Adrenal gland (tissue), 12 donors: Measurements from ENCODE around the gene ZCCHC8. TPM values are rescaled to one million over a fixed set of nuclear protein-coding genes. Genes with fewer than 3 reads are reported as not detected.

Source experiments
- DNase-seq, 7 donors: peaks; one replicate each; pipeline ENCODE4 v3.0.0-alpha.2; 2019 to 2020
- H3K27ac ChIP-seq, 5 donors: fragments of 200-600 bp; sonication (generic) in 4 of 5; 1 replicate in 3 of 5; 2 replicates in 2 of 5; pipeline versions ENCODE4 v1.5.1 to v1.8.0; 2016 to 2020; ENCODE audit warnings: mild to moderate bottlenecking in 1 of 5
- H3K27me3 ChIP-seq: fragments of 200-600 bp; 2 replicates; pipeline ENCODE4 v1.8.0; 2021
- H3K36me3 ChIP-seq, 2 donors: fragments of 200-600 bp; replicated peaks in 1 of 2; 1 replicate in 1 of 2; 2 replicates in 1 of 2; pipeline versions ENCODE4 v1.5.1 to v1.8.0; 2018 to 2022
- H3K4me1 ChIP-seq, 2 donors: fragments of 200-600 bp; replicated peaks in 1 of 2; 1 replicate in 1 of 2; 2 replicates in 1 of 2; pipeline versions ENCODE4 v1.5.1 to v1.8.0; 2018 to 2021
- H3K4me3 ChIP-seq, 4 donors: fragments of 200-600 bp; sonication (generic) in 3 of 4; one replicate each; pipeline ENCODE4 v1.5.1; 2016 to 2018
- H3K9me3 ChIP-seq, 3 donors: fragments of 200-600 bp; sonication (generic) in 1 of 3; replicated peaks in 1 of 3; 1 replicate in 2 of 3; 2 replicates in 1 of 3; pipeline versions ENCODE4 v1.5.1 to v1.8.0; 2016 to 2021
- POLR2A ChIP-seq, 2 donors: fragments of 450-650 bp; IDR thresholded peaks; one replicate each; pipeline ENCODE4 v1.6.1; 2017; ENCODE audit warnings: antibody characterized with exemption in 2 of 2, mild to moderate bottlenecking in 2 of 2, moderate library complexity in 1 of 2
- WGBS, 4 donors: extraction: QIAGEN DNeasy Blood & Tissue Kit in 2 of 4; methylation state at CpG; one replicate each; pipeline versions ENCODE4 v1.1.5 to v1.1.7; 2013 to 2017; 5-methylcytosine and 5-hydroxymethylcytosine counted together
- intact Hi-C, 2 donors: fragments of 100-400 bp; cut with DNase I; formaldehyde crosslinking; loops; one replicate each; pipeline versions ENCODE4 v1.14.1 to v1.15.0; 2022 to 2023
- polyA plus RNA-seq, 3 donors: library from polyadenylated mRNA; stranded (reverse); fragments of 200-250 nt in 2 of 3; fragments of 350-450 nt in 1 of 3; fragmentation: Illumina TruSeq in 1 of 3; extraction: RNeasy Lipid Tissue Mini Kit (QIAGEN cat#74804) in 1 of 3; gene quantifications; one replicate each; pipeline ENCODE4 v1.2.3, GENCODE V29; 2013 to 2014
- small RNA-seq, 2 donors: library from RNA; depleted of rRNA; stranded (forward); fragments of <200 nt; gene quantifications; one replicate each; pipeline ENCODE3, GENCODE V24; 2016
- total RNA-seq, 9 donors: library from RNA; depleted of rRNA in 4 of 9; stranded (reverse); fragments of >200 nt in 4 of 9; fragments of 120-200 nt in 1 of 9; fragmentation: NEBNext Ultra II Directional in 1 of 9; extraction: Animal tissue kit (Norgen Biotek cat#: 25700) in 1 of 9; gene quantifications; one replicate each; pipeline versions ENCODE4 v1.1.0 to v1.2.4, GENCODE V29; 2013 to 2023
- TF ChIP-seq, protein P1 (sequence below), 6 experiments: fragments of 450-650 bp in 4 of 6; fragments of 200-600 bp in 2 of 6; sonication (generic) in 1 of 6; IDR thresholded peaks; 1 replicate in 5 of 6; 2 replicates in 1 of 6; pipeline versions ENCODE4 v1.5.1 to v1.8.0; 2016 to 2021; ENCODE audit warnings: antibody characterized with exemption in 6 of 6, mild to moderate bottlenecking in 2 of 6, moderate library complexity in 1 of 6
- donor health status: healthy with polysubstance abuse.
- donor health status: Bipolar disorder and iron deficiency.
- donor health status: DM: yes; HTN: yes; CAD: no.
- donor health status: DM: no; HTN: no; CAD: no.
- donor health status: DM: no; HTN: no; CAD: no.
- donor health status: DM: yes; HTN: yes; CAD: no.

The ZCCHC8 gene
- total and polyA plus RNA-seq, 12 donors: 10.7 to 55.3 (median 19.3) TPM

DNA sequence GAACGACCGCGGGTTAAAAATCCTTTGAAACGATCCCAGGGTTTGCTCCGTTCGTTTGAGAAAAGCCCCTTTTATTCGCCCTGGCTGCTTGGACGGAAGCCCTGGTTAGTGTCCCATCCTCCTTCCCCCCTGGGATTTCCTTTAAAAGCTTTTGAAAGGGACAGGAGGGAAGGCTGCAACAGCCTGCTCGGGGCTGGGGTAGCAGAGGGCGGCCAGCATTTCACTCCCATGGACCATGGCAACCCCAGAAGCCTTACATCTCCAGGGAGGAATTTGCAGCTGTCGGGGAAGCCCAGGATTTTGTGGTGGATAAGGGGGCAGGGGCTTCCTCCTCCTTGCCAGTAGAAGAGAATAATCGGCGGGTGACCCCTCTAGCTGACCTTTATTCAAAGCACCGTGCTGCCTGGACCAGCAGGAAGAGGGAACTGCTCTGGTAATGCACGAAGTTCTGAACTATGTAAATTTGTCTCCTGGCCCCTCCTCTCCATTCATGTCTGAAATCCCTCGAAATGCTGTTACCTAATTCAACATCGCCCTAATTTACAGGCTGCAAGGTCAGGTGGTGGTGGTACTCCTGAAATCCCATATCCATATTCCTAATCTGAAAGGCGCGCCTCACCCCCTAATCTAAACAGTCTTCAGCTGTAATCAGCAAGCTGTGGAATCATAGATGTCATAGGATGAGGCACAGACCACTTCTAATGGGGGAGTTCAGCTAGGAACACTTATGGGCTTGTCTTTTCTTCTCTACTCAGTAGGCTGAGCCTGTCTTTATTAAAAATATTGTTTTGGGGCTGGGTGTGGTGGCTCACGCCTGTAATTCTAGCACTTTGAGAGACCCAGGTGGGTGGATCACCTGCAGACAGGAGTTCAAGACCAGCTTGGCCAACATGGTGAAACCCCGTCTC, 77.2 kb downstream of the ZCCHC8 start:
- peak in 4 of 7 donors; percentile 22 to 46 (median 36) for DNase-seq
- H3K27me3 ChIP-seq: no peaks in the 10 kb centered on the region
- WGBS, 4 donors: 20 to 26% (median 23%) methylated on average over 21 of the region's 21 CpGs
- H3K4me3 ChIP-seq: peak overlapping the region in 3 of 4 donors; percentile 27 to 99 (median 51)
- H3K36me3 ChIP-seq: no peaks in the 10 kb centered on the region
- TF ChIP-seq, protein P1, sequence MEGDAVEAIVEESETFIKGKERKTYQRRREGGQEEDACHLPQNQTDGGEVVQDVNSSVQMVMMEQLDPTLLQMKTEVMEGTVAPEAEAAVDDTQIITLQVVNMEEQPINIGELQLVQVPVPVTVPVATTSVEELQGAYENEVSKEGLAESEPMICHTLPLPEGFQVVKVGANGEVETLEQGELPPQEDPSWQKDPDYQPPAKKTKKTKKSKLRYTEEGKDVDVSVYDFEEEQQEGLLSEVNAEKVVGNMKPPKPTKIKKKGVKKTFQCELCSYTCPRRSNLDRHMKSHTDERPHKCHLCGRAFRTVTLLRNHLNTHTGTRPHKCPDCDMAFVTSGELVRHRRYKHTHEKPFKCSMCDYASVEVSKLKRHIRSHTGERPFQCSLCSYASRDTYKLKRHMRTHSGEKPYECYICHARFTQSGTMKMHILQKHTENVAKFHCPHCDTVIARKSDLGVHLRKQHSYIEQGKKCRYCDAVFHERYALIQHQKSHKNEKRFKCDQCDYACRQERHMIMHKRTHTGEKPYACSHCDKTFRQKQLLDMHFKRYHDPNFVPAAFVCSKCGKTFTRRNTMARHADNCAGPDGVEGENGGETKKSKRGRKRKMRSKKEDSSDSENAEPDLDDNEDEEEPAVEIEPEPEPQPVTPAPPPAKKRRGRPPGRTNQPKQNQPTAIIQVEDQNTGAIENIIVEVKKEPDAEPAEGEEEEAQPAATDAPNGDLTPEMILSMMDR (IDR thresholded peaks at IDR 0.05): no peak
- TF ChIP-seq POLR2A (IDR thresholded peaks at IDR 0.05): peak in 1 of 2 donors; percentile 23
- peaks cover 19 to 39% of the 10 kb centered on the region in 2 donors for H3K4me1 ChIP-seq
- intact Hi-C loops: loop anchor here in 1 of 2 donors (10.0 kb wide), 1 partner anchor 51 kb away; no protein-coding TSS in a partner anchor
- peak overlapping the region in 4 of 5 donors; percentile 72 to 100 (median 77) for H3K27ac ChIP-seq
- H3K9me3 ChIP-seq: no peaks in the 10 kb centered on the region

DNA sequence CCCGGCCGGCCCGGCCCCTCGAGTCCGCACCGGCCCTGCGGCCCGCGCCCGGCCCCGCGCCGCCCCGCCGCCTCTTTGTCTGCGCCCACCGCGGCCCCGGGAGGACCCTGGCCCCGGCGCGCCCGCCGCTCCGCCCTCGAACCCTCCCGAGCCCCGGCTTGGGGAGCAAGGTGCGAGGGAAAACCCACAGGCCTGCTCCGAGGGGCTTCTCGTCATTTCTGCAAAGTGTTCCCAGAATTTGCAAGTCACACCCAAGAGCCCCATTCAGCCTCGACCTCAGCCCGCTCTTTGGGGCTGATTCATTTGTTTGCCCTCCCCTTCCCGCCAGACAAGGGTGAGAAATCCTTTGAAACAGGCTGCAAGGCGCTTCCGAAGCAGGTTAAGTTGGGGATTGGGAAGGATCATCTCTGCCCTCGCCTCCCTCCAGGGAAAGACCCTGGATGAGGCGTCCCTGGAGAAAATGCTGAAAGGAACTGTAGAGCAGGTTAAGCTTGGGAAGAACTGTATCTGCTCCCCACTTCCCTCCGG, 77.9 kb downstream of the ZCCHC8 start:
- intact Hi-C loops: loop anchor here in 1 of 2 donors (10.0 kb wide), 1 partner anchor 52 kb away; no protein-coding TSS in a partner anchor
- Histone ChIP-seq H3K27ac (peak overlapping the region; percentile 4 to 100 (median 75)), H3K36me3 (no peaks in the 10 kb centered on the region), H3K4me1 (peaks cover 19 to 46% of the 10 kb centered on the region in 2 donors), H3K27me3 (no peaks in the 10 kb centered on the region), H3K4me3 (peak overlapping the region in 3 of 4 donors; percentile 27 to 99 (median 51)), H3K9me3 (no peaks in the 10 kb centered on the region)
- 1 to 4% (median 2%) methylated on average over 7 to 39 of the region's 39 CpGs for WGBS, 4 donors
- no peak for TF ChIP-seq POLR2A (IDR thresholded peaks at IDR 0.05)
- TF ChIP-seq, protein P1 (IDR thresholded peaks at IDR 0.05): no peak
- DNase-seq: peak; percentile 47 to 77 (median 66)

DNA sequence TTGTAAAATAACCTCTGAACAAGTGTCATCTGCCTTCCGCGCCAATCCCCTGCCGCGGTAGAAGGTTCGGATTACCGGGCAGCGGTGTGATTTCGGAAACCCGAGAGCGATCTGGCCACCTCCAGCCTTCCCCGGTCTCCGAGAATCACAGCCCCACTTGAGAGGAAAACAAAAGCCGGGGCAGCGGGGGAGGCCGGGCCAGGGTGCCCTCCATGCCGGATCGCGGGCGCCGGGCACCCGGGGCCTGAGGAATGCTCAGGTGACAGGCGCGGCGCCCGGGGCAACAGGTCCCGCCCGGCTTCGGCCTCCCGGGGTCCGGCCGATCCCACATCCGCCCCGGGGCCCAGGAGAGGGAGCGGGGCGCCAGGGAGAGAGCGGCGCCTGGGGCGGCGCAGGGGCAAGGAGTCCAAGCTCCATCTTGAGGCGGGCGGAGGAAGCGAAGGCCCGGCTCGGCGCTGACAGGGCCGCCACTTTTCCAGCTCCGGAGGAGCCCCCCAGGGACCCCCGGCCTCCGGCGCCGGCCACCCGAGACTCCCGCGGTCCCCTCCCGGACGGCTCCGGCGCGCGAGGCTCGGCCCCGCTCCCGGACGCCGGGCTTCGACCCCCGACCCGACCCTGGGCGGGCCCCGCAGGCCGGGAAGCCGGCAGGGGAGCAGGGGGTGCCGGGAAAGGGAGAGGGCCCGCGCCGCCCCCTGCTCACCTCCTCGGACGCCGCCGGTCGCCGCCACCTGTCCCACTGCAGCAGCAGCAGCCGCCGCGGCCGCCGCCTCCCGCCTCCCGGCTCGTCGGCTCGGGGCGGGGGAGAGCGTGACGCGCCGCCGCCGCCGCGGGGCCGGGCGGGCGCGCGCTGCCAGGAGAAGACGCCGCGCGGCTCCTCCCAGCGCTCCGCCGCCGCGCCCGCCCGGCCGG, 78.7 kb downstream of the ZCCHC8 start, which contains the start of gene CLIP1:
TSS of gene CLIP1 (minus strand) at position 849 of the 909 bp plus-strand sequence. CDS start 42,217 bp downstream, outside the sequence.
- TF ChIP-seq, protein P1 (IDR thresholded peaks at IDR 0.05): peak in 5 of 6 experiments; percentile 13 to 41 (median 24)
- TF ChIP-seq POLR2A (IDR thresholded peaks at IDR 0.05): peak; percentile 78 to 82
- H3K9me3 ChIP-seq: no peaks in the 10 kb centered on the region
- H3K4me3 ChIP-seq: peak within 1 kb of the TSS; percentile 13 to 99 (median 61)
- H3K4me1 ChIP-seq: peaks cover 19 to 48% of the 10 kb centered on the region in 2 donors
- peak within 1 kb of the TSS; percentile 95 to 100 (median 98) for H3K27ac ChIP-seq
- peak; percentile 64 to 77 (median 70) for DNase-seq
- 0 to 1% (median 1%) methylated on average over 24 to 109 of the region's 118 CpGs for WGBS, 4 donors
- no peaks in the 10 kb centered on the region for H3K36me3 ChIP-seq
- no peaks in the 10 kb centered on the region for H3K27me3 ChIP-seq
- intact Hi-C loops: loop anchor here in 1 of 2 donors (10.0 kb wide), 1 partner anchor 53 kb away; no protein-coding TSS in a partner anchor

Small RNA genes within 50 kb of the gene (small RNA-seq; reads per million reads assigned to genes)
- gene RF00411: 0 reads per million in 2 donors

Other genes with a start within 250 kb of the ZCCHC8 start
- gene VPS33A, start 234.4 kb downstream of the ZCCHC8 start, total RNA-seq: 10 to 100 TPM; 15.2 to 35.3 (median 22.8) TPM
- 10 to 100 TPM in 2 of 3 donors, 1 to 10 TPM in 1; 9.7 to 28.3 (median 10.1) TPM for gene VPS33A, start 234.4 kb downstream of the ZCCHC8 start, polyA plus RNA-seq
- 100 to 1,000 TPM in 3 of 9 donors, 10 to 100 TPM in 6; 50.8 to 134 (median 92.5) TPM for gene CLIP1, start 78.3 kb downstream of the ZCCHC8 start, total RNA-seq
- gene CLIP1, start 78.3 kb downstream of the ZCCHC8 start, polyA plus RNA-seq: 100 to 1,000 TPM in 1 of 3 donors, 10 to 100 TPM in 2; 22.8 to 112 (median 41.0) TPM
- 100 to 1,000 TPM in 1 of 9 donors, 10 to 100 TPM in 8; 25.6 to 117 (median 59.5) TPM for gene RSRC2, start 26.0 kb upstream of the ZCCHC8 start, total RNA-seq
- 100 to 1,000 TPM in 1 of 3 donors, 10 to 100 TPM in 2; 65.0 to 142 (median 66.0) TPM for gene RSRC2, start 26.0 kb upstream of the ZCCHC8 start, polyA plus RNA-seq
- gene KNTC1, start 26.3 kb upstream of the ZCCHC8 start, total RNA-seq: 10 to 100 TPM in 6 of 9 donors, 1 to 10 TPM in 3; 5.7 to 38.5 (median 11.4) TPM
- 10 to 100 TPM in 2 of 3 donors, 1 to 10 TPM in 1; 8.0 to 28.0 (median 21.0) TPM for gene KNTC1, start 26.3 kb upstream of the ZCCHC8 start, polyA plus RNA-seq
- under 1 TPM in 3 of 9 donors, not detected in 6; 0.14 to 0.26 (median 0.23) TPM for gene HCAR2, start 202.4 kb upstream of the ZCCHC8 start, total RNA-seq
- gene HCAR2, start 202.4 kb upstream of the ZCCHC8 start, polyA plus RNA-seq: under 1 TPM in 2 of 3 donors, not detected in 1; 0.08 to 0.98 TPM
- gene HCAR3, start 215.9 kb upstream of the ZCCHC8 start, total RNA-seq: under 1 TPM in 3 of 9 donors, not detected in 6; 0.11 to 0.26 (median 0.14) TPM
- gene HCAR3, start 215.9 kb upstream of the ZCCHC8 start, polyA plus RNA-seq: under 1 TPM in 1 of 3 donors, not detected in 2; 0.47 TPM
- gene HCAR1, start 229.9 kb upstream of the ZCCHC8 start, total RNA-seq: under 1 TPM in 7 of 9 donors, not detected in 2; 0.07 to 0.34 (median 0.14) TPM
- gene HCAR1, start 229.9 kb upstream of the ZCCHC8 start, polyA plus RNA-seq: under 1 TPM; 0.08 to 0.30 (median 0.09) TPM